GM12864 (cell line): ENCODE measurements around the gene MUC20.

Experiments used
- DNase-seq: peaks from one replicate; pipeline ENCODE4 v3.0.0-alpha.2; 2011; ENCODE audit warnings: low read depth
- H3K4me3 ChIP-seq: 2 replicates; pipeline ENCODE4 v1.5.1; 2011; ENCODE audit warnings: mild to moderate bottlenecking, low read depth, low read length, control low read depth
- TF ChIP-seq, protein P1 (sequence below): IDR thresholded peaks from 2 replicates; pipeline ENCODE4 v1.5.1; 2011; ENCODE audit warnings: low read depth, mild to moderate bottlenecking, moderate library complexity, low read length, control low read depth, inconsistent platforms; ENCODE audit errors: missing control alignments

MUC20 gene

GRCh38 chr3:195701042-195701915 is 19.5 kb upstream of the MUC20 start:
- H3K4me3 ChIP-seq: no peak overlapping the region
- no peak for DNase-seq

DNA sequence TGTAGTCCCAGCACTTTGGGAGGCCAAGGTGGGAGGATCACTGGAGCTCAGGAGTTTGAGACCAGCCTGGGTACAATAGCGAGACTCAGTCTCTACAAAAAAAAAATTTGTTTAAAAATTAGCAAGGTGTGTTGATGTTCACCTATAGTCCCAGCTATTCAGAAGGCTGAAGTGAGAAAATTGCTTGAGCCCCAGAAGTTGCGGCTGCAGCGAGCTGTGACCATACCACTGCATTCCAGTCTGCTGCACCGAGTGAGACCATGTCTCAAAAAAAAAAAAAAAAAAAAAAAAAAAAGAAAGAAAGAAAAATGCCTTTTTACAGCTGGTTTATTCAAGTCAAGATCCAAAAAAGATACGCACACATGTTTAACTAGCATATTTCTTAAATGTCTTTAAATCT is 17.0 kb upstream of the MUC20 start:
- no peak overlapping the region for H3K4me3 ChIP-seq
- TF ChIP-seq, protein P1, sequence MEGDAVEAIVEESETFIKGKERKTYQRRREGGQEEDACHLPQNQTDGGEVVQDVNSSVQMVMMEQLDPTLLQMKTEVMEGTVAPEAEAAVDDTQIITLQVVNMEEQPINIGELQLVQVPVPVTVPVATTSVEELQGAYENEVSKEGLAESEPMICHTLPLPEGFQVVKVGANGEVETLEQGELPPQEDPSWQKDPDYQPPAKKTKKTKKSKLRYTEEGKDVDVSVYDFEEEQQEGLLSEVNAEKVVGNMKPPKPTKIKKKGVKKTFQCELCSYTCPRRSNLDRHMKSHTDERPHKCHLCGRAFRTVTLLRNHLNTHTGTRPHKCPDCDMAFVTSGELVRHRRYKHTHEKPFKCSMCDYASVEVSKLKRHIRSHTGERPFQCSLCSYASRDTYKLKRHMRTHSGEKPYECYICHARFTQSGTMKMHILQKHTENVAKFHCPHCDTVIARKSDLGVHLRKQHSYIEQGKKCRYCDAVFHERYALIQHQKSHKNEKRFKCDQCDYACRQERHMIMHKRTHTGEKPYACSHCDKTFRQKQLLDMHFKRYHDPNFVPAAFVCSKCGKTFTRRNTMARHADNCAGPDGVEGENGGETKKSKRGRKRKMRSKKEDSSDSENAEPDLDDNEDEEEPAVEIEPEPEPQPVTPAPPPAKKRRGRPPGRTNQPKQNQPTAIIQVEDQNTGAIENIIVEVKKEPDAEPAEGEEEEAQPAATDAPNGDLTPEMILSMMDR: no peak
- DNase-seq: no peak

More at GRCh38 chr3:195701042-195701915, 19.5 kb upstream of the MUC20 start:
- TF ChIP-seq, protein P1: no peak

DNA sequence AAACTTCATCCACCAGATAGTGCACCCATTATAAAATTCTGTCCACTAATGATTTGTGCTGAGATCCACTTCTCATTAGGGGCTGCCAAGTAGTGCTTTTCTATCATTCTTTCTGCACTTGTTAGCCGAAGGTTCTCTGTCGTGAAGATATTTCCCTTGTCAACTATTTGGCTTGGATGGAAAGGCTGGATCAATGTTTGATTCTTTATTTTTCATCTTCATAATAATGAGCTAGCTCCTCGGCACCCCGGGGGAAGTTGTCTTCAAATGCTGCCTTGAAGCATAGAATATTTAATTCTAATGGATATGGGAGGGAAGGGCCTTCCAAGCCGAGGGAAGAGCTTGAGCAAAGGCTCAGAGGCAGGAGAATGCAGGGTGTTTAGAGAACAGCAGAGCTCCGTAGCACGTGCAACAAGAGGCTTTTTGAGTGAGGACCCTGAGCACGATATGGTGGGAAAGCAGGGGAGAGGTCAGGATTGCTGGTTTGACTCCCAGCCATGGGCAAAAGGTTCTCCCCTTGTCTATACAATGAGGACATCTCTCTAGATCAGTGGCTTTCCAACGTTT is 16.3 kb upstream of the MUC20 start:
- H3K4me3 ChIP-seq: no peak overlapping the region
- DNase-seq: no peak
- TF ChIP-seq, protein P1: no peak

DNA sequence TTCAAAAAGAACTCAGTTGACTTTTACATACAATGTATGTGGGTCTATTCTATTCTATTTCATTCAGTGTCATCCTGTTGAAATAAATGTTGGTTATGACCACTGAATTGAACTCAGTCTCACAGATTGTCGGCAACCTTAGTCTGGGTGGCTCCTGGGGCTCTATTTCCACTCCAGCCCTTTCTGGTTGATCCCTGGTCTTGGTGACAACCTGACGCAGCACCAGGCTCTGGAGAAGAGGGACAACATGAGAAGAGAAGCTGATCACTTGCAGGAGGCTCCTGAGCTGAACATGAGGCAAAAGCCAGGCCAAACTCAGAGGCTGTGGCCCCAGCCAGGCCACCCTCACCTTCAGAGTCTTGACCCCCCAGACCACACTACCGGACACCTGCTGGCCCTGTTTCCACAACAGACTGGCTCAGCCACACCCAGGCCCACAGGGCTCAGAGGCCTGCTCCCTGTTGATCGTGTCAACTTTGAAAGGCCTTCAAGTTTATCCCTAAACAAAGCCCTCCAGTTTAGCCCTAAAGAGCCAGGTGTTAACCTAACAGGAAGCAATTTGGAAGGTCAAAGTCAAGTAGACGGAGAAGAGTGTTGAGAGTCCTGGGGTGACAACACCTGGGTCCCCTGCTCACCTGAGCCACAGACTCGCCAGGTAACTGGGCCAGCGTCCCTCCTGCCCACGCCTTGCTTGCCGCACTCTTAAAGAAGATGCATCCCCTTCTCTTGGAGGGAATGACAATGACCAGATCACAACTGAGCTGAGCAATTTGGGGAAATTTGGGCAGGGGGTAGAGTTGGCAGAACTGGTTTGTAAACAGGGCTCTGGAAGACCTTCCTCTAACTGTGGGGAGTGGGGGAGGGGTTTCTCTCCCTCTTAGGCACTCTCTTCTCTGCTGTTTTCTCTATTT is 15.4 kb upstream of the MUC20 start:
- TF ChIP-seq, protein P1: no peak
- no peak for DNase-seq
- no peak overlapping the region for H3K4me3 ChIP-seq

- no peak for DNase-seq
- TF ChIP-seq, protein P1: no peak
- H3K4me3 ChIP-seq: no peak overlapping the region
These were observed 12.7 kb upstream of the MUC20 start for GRCh38 chr3:195708061-195708460.

- no peak for DNase-seq
- H3K4me3 ChIP-seq: no peak overlapping the region
- TF ChIP-seq, protein P1: no peak
These were observed 11.9 kb upstream of the MUC20 start for GRCh38 chr3:195708626-195709481.
